Uterus (tissue), 4 donors: ENCODE results near the gene NDFIP2. TPM values are rescaled to one million over a fixed set of nuclear protein-coding genes. Genes with fewer than 3 reads are reported as not detected.

Experiments
- DNase-seq, 2 donors: peaks; one replicate each; pipeline ENCODE4 v3.0.0-alpha.2; 2019 to 2020
- H3K27ac ChIP-seq, 2 donors: fragments of 200-600 bp; sonication (generic); 1 replicate in 1 of 2; 2 replicates in 1 of 2; pipeline ENCODE4 v1.5.1; 2016 to 2018
- H3K27me3 ChIP-seq, 2 donors: fragments of 200-600 bp; sonication (generic); one replicate each; pipeline ENCODE4 v1.5.1; 2018 to 2019; ENCODE audit warnings: control low read depth in 1 of 2
- H3K36me3 ChIP-seq, 2 donors: fragments of 200-600 bp; sonication (generic); one replicate each; pipeline ENCODE4 v1.5.1; 2019; ENCODE audit warnings: control low read depth in 1 of 2
- H3K4me1 ChIP-seq, 2 donors: fragments of 200-600 bp; sonication (generic); one replicate each; pipeline ENCODE4 v1.5.1; 2018 to 2019; ENCODE audit warnings: control low read depth in 1 of 2
- H3K4me3 ChIP-seq, 2 donors: fragments of 200-600 bp; sonication (generic); 1 replicate in 1 of 2; 2 replicates in 1 of 2; pipeline ENCODE4 v1.5.1; 2018 to 2019; ENCODE audit warnings: mild to moderate bottlenecking in 1 of 2
- H3K9me3 ChIP-seq, 2 donors: fragments of 200-600 bp; sonication (generic); one replicate each; pipeline ENCODE4 v1.5.1; 2019; ENCODE audit warnings: control low read depth in 1 of 2
- CTCF ChIP-seq, 4 experiments: fragments of 200-600 bp in 2 of 4; fragments of 450-650 bp in 2 of 4; sonication (generic) in 2 of 4; IDR thresholded peaks; one replicate each; pipeline ENCODE4 v1.5.1; 2016 to 2019; ENCODE audit warnings: antibody characterized with exemption in 4 of 4, mild to moderate bottlenecking in 2 of 4, moderate library complexity in 1 of 4
- POLR2A ChIP-seq, 2 donors: fragments of 450-650 bp; IDR thresholded peaks; one replicate each; pipeline ENCODE4 v1.6.1; 2016; ENCODE audit warnings: antibody characterized with exemption in 2 of 2, mild to moderate bottlenecking in 1 of 2, moderate library complexity in 1 of 2
- intact Hi-C: fragments of 100-400 bp; cut with DNase I; formaldehyde crosslinking; loops from one replicate; pipeline ENCODE4 v1.15.1; 2023; ENCODE audit warnings: low total_unique reads
- total RNA-seq, 4 donors: library from RNA; depleted of rRNA in 3 of 4; stranded (reverse); fragments of >200 nt in 3 of 4; gene quantifications; one replicate each; pipeline versions ENCODE4 v1.1.0 to v1.2.4, GENCODE V29; 2014 to 2023
- donor health status: DM: yes; HTN: yes; CAD: no.

Gene NDFIP2
- total RNA-seq, 4 donors from 2014 or later, result 5.1 to 35.4 (median 13.9) TPM

- Histone ChIP-seq H3K36me3 (no peaks in the 10 kb centered on the region), H3K27ac (no peak overlapping the region), H3K4me1 (no peaks in the 10 kb centered on the region), H3K4me3 (no peak overlapping the region), H3K27me3 (no peaks in the 10 kb centered on the region), H3K9me3 (no peaks in the 10 kb centered on the region)
- intact Hi-C loops, result no loop called here
- TF ChIP-seq POLR2A (IDR thresholded peaks at IDR 0.05), result no peak
- TF ChIP-seq CTCF (IDR thresholded peaks at IDR 0.05), result no peak
- no peak for DNase-seq
These were observed 14.1 kb upstream of the NDFIP2 start for GRCh38 chr13:79466872-79467271.

DNA sequence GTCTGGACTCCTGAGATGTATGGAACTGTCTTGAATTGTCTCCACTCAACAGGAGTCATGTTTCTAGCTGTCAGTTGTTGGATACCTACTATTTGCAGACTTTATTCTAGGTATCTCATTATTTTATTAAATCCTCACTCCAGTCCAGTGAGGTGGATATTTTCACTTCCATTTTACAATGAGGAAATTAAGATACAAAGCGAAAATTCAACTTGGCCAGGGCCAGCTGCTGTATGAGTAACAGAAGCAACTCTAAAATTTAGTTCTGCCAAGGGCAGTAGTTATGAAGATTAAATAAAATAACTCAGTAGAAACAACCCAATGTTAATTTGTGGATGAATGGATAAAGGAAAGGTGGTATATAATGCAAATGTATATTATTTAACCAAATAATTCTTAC, 12.6 kb upstream of the NDFIP2 start:
- Histone ChIP-seq H3K27me3 (no peaks in the 10 kb centered on the region), H3K9me3 (no peaks in the 10 kb centered on the region), H3K4me3 (no peak overlapping the region), H3K27ac (no peak overlapping the region), H3K4me1 (no peaks in the 10 kb centered on the region), H3K36me3 (no peaks in the 10 kb centered on the region)
- DNase-seq, result no peak
- intact Hi-C loops, result no loop called here
- TF ChIP-seq CTCF (IDR thresholded peaks at IDR 0.05) (no peak), POLR2A (IDR thresholded peaks at IDR 0.05) (no peak)

DNA sequence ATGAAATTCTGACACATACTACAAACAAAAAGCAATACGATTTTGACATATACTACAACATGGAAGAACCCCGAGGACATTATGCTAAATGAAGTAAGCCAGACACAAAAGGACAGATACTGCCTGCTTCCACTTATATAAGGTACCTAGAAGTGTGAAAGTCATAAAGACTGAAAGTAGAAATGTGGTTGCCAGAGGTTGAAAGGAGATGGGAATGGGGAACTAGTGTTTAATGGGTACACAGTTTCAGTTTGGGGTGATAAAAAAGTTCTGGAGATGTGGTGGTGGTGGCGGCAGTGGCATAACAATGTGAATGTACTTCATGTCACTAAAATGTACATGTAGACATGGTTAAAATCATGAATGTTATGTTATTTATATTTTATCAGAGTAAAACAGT, 12.1 kb upstream of the NDFIP2 start:
- no peak for TF ChIP-seq POLR2A (IDR thresholded peaks at IDR 0.05)
- no peak for TF ChIP-seq CTCF (IDR thresholded peaks at IDR 0.05)
- Histone ChIP-seq H3K27ac (no peak overlapping the region), H3K4me3 (no peak overlapping the region), H3K9me3 (no peaks in the 10 kb centered on the region), H3K27me3 (no peaks in the 10 kb centered on the region), H3K36me3 (no peaks in the 10 kb centered on the region), H3K4me1 (no peaks in the 10 kb centered on the region)
- intact Hi-C loops, result no loop called here
- no peak for DNase-seq

GRCh38 chr13:79469608-79470007, 11.3 kb upstream of the NDFIP2 start:
- Histone ChIP-seq H3K9me3 (no peaks in the 10 kb centered on the region), H3K27me3 (no peaks in the 10 kb centered on the region), H3K4me1 (no peaks in the 10 kb centered on the region), H3K36me3 (no peaks in the 10 kb centered on the region), H3K4me3 (no peak overlapping the region), H3K27ac (no peak overlapping the region)
- intact Hi-C loops, result no loop called here
- TF ChIP-seq CTCF (IDR thresholded peaks at IDR 0.05) (no peak), POLR2A (IDR thresholded peaks at IDR 0.05) (no peak)
- DNase-seq, result no peak

DNA sequence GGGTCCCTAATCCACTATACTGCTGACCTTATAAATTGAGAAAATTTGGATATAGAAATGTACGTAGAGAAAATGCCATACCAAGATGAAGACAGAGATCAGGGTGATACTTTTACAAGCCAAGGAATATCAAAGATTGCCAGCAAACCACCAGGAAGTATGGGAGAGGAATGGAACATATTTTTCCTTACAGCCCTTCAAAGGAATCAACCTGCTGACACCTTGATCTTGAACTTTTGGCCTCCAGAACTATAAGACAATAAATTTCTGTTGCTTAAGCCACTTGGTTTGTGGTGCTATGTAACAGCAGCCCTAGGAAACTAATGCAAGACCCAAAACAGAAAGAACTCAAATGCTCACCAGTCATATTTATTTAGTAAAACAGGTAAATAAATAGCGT, 10.3 kb upstream of the NDFIP2 start:
- Histone ChIP-seq H3K27me3 (no peaks in the 10 kb centered on the region), H3K4me1 (no peaks in the 10 kb centered on the region), H3K27ac (no peak overlapping the region), H3K4me3 (no peak overlapping the region), H3K9me3 (no peaks in the 10 kb centered on the region), H3K36me3 (no peaks in the 10 kb centered on the region)
- intact Hi-C loops, result no loop called here
- TF ChIP-seq POLR2A (IDR thresholded peaks at IDR 0.05) (no peak), CTCF (IDR thresholded peaks at IDR 0.05) (no peak)
- no peak for DNase-seq
